22Rv1 (cell line): ENCODE data around the gene RIIAD1.

ENCODE experiments used
- CTCF ChIP-seq: fragments of 450-650 bp; IDR thresholded peaks from 2 replicates; pipeline ENCODE4 v1.5.1; 2017; ENCODE audit warnings: mild to moderate bottlenecking
- ZFX ChIP-seq: fragments of 450-650 bp; IDR thresholded peaks from 2 replicates; pipeline ENCODE4 v1.6.1; 2017; ENCODE audit warnings: antibody characterized with exemption, borderline replicate concordance

- TF ChIP-seq CTCF: no peak
- TF ChIP-seq ZFX: no peak
These were observed 6.2 kb upstream of the RIIAD1 start for GRCh38 chr1:151714820-151715725.
